WTC11 (cell line): ENCODE results near the gene ABCC4. TPM values are rescaled to one million over a fixed set of nuclear protein-coding genes. Genes with fewer than 3 reads are reported as not detected.
A peak's percentile ranks its signal among the peaks of the same experiment; 100 is the strongest.

Experiments
- ATAC-seq: fragments of 200-7000 bp; cut with Tn5 transposase; 2 replicates; pipeline ENCODE4 v1.10.0; 2021; ENCODE audit warnings: mild to moderate bottlenecking, moderate library complexity
- CTCF ChIA-PET: fragments of 300-600 bp; sonication (Branson Sonifier 250); formaldehyde crosslinking; loops from one replicate; lab custom pipeline; 2021; ENCODE audit warnings: antibody characterized with exemption; lab: Charles Lee
- POLR2A ChIA-PET: fragments of 350-600 bp; sonication (Branson Sonifier 250); formaldehyde crosslinking; loops from one replicate; lab custom pipeline; 2021; ENCODE audit warnings: antibody characterized with exemption; lab: Charles Lee
- DNase-seq: peaks from one replicate; pipeline ENCODE4 v3.0.0; 2021; ENCODE audit warnings: low spot score
- H3K27ac Mint-ChIP-seq: 2 replicates; pipeline ENCODE4 v1.8.0; 2021; ENCODE audit warnings: mixed read lengths
- H3K27me3 Mint-ChIP-seq: 2 replicates; pipeline ENCODE4 v1.8.0; 2021; ENCODE audit warnings: low read depth, mild to moderate bottlenecking, moderate library complexity, mixed read lengths
- H3K36me3 Mint-ChIP-seq: 2 replicates; pipeline ENCODE4 v1.8.0; 2021; ENCODE audit warnings: mixed read lengths
- H3K4me1 Mint-ChIP-seq: 2 replicates; pipeline ENCODE4 v1.8.0; 2022; ENCODE audit warnings: mixed read lengths
- H3K4me3 Mint-ChIP-seq: 2 replicates; pipeline ENCODE4 v1.8.0; 2021; ENCODE audit warnings: mild to moderate bottlenecking, moderate library complexity, mixed read lengths
- H3K9me3 Mint-ChIP-seq: 2 replicates; pipeline ENCODE4 v1.8.0; 2021; ENCODE audit warnings: mixed read lengths
- AR ChIP-seq: fragments of 250-450 bp; sonication (Bioruptor Pico); IDR thresholded peaks from 2 replicates; pipeline ENCODE4 v1.9.0; 2021; ENCODE audit warnings: mild to moderate bottlenecking
- ATF2 ChIP-seq: sonication (generic); formaldehyde crosslinking; IDR thresholded peaks from 2 replicates; pipeline ENCODE4 v1.8.1; 2022; ENCODE audit warnings: low read depth, missing genetic modification reagents, borderline replicate concordance
- EMX1 ChIP-seq: fragments of 250-450 bp; sonication (Bioruptor Pico); IDR thresholded peaks from 2 replicates; pipeline ENCODE4 v1.8.0; 2021; ENCODE audit warnings: mild to moderate bottlenecking
- FOXK1 ChIP-seq: sonication (generic); formaldehyde crosslinking; IDR thresholded peaks from 2 replicates; pipeline ENCODE4 v1.8.0; 2022; ENCODE audit warnings: mild to moderate bottlenecking, moderate library complexity, missing genetic modification reagents
- HMGXB4 ChIP-seq: sonication (generic); formaldehyde crosslinking; IDR thresholded peaks from 2 replicates; pipeline ENCODE4 v1.8.1; 2023; ENCODE audit warnings: mild to moderate bottlenecking, moderate library complexity, missing genetic modification reagents
- IRF2 ChIP-seq: sonication (generic); formaldehyde crosslinking; IDR thresholded peaks from 2 replicates; pipeline ENCODE4 v1.8.0; 2022; ENCODE audit warnings: low read depth, missing genetic modification reagents, borderline replicate concordance
- KAT7 ChIP-seq: sonication (generic); formaldehyde crosslinking; IDR thresholded peaks from 2 replicates; pipeline ENCODE4 v1.8.1; 2023; ENCODE audit warnings: missing genetic modification reagents, mild to moderate bottlenecking, borderline replicate concordance
- MYBL2 ChIP-seq: sonication (generic); formaldehyde crosslinking; IDR thresholded peaks from 2 replicates; pipeline ENCODE4 v1.8.1; 2023; ENCODE audit warnings: mild to moderate bottlenecking, moderate library complexity, missing genetic modification reagents
- NFYB ChIP-seq: sonication (generic); formaldehyde crosslinking; conservative IDR thresholded peaks from 2 replicates; pipeline ENCODE4 v1.8.0; 2022; ENCODE audit warnings: low read depth, missing genetic modification reagents
- TEAD1 ChIP-seq: sonication (generic); formaldehyde crosslinking; IDR thresholded peaks from 2 replicates; pipeline ENCODE4 v1.8.0; 2022; ENCODE audit warnings: mild to moderate bottlenecking, missing genetic modification reagents
- total RNA-seq: library from RNA; stranded (reverse); gene quantifications from 3 replicates; pipeline ENCODE4 v1.2.3, GENCODE V29; 2021
- TF ChIP-seq, protein P1 (sequence below): fragments of 200-600 bp; IDR thresholded peaks from 2 replicates; pipeline ENCODE4 v1.8.0; 2022; ENCODE audit warnings: antibody characterized with exemption
- TF ChIP-seq, protein P2 (sequence below): fragments of 250-450 bp; sonication (Bioruptor Pico); IDR thresholded peaks from 2 replicates; pipeline ENCODE4 v1.9.0; 2021; ENCODE audit warnings: mild to moderate bottlenecking
- TF ChIP-seq, protein P3 (sequence below): sonication (generic); formaldehyde crosslinking; IDR thresholded peaks from 2 replicates; pipeline ENCODE4 v1.8.0; 2023; ENCODE audit warnings: missing genetic modification reagents
- TF ChIP-seq, protein P4 (sequence below): sonication (generic); formaldehyde crosslinking; IDR thresholded peaks from 2 replicates; pipeline ENCODE4 v1.8.0; 2022; ENCODE audit warnings: mild to moderate bottlenecking, missing genetic modification reagents
- TF ChIP-seq, protein P5 (sequence below): sonication (generic); formaldehyde crosslinking; IDR thresholded peaks from 2 replicates; pipeline ENCODE4 v1.8.0; 2022; ENCODE audit warnings: mild to moderate bottlenecking, missing genetic modification reagents

ABCC4 gene
- total RNA-seq, 1 experiment from 2014 or later, result 7.2 TPM

GRCh38 chr13:95296326-95296925, 4.8 kb downstream of the ABCC4 start:
- CTCF ChIA-PET, result interaction anchor here (0.5 to 4.1 kb wide), 17 partner anchors 8 to 1671 kb away, joined by 3 to 80 read pairs (median 3); no protein-coding TSS in a partner anchor
- peaks cover 11% of the 10 kb centered on the region for H3K4me1 Mint-ChIP-seq
- peak; percentile 77 for ATAC-seq
- peaks cover 17% of the 10 kb centered on the region for H3K27me3 Mint-ChIP-seq
- H3K36me3 Mint-ChIP-seq, result no peaks in the 10 kb centered on the region
- no peak overlapping the region for H3K4me3 Mint-ChIP-seq
- TF ChIP-seq, protein P1, sequence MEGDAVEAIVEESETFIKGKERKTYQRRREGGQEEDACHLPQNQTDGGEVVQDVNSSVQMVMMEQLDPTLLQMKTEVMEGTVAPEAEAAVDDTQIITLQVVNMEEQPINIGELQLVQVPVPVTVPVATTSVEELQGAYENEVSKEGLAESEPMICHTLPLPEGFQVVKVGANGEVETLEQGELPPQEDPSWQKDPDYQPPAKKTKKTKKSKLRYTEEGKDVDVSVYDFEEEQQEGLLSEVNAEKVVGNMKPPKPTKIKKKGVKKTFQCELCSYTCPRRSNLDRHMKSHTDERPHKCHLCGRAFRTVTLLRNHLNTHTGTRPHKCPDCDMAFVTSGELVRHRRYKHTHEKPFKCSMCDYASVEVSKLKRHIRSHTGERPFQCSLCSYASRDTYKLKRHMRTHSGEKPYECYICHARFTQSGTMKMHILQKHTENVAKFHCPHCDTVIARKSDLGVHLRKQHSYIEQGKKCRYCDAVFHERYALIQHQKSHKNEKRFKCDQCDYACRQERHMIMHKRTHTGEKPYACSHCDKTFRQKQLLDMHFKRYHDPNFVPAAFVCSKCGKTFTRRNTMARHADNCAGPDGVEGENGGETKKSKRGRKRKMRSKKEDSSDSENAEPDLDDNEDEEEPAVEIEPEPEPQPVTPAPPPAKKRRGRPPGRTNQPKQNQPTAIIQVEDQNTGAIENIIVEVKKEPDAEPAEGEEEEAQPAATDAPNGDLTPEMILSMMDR, result peak; percentile 68
- TF ChIP-seq KAT7 (CRISPR knock-in tag) (no peak), TEAD1 (peak; percentile 27; the same call in 1 of the 2 replicates)
- TF ChIP-seq, all 79 proteins: peak for 2
- DNase-seq, result peak; percentile 77
- POLR2A ChIA-PET, result interaction anchor here (0.6 to 0.9 kb wide), 2 partner anchors 12 to 85 kb away, joined by 6 read pairs; no protein-coding TSS in a partner anchor
- H3K9me3 Mint-ChIP-seq, result peaks cover 1% of the 10 kb centered on the region; the same call in 1 of the 2 replicates
- no peak overlapping the region for H3K27ac Mint-ChIP-seq

DNA sequence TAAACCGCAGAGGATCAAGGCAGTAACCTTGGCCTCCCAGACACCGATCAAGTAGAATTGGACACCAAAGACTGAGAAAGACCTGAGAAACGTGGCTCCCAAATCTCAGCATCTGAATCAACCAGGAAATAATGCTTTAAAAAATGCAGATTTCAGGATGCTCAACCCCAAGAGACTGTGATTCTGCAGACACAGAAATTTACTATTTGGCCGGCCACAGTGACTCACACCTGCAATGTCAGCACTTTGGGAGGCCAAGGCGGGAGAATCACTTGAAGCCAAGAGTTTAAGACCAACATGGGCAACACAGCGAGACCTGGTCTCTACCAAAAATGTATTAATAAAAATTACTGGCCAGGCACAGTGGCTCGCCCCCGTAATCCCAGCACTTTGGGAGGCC, 6.2 kb downstream of the ABCC4 start:
- Mint-ChIP-seq H3K36me3 (no peaks in the 10 kb centered on the region), H3K9me3 (peaks cover 3% of the 10 kb centered on the region; the same call in 1 of the 2 replicates), H3K4me3 (no peak overlapping the region), H3K4me1 (peaks cover 5% of the 10 kb centered on the region; the same call in 1 of the 2 replicates), H3K27me3 (peaks cover 9% of the 10 kb centered on the region), H3K27ac (no peak overlapping the region)
- POLR2A ChIA-PET, result no interaction called here
- CTCF ChIA-PET, result interaction anchor here (0.6 to 4.1 kb wide), 4 partner anchors 20 to 109 kb away, joined by 3 to 80 read pairs (median 25); no protein-coding TSS in a partner anchor
- TF ChIP-seq KAT7 (CRISPR knock-in tag), result no peak
- no peak for TF ChIP-seq AR
- no peak for DNase-seq
- ATAC-seq, result no peak

GRCh38 chr13:95292622-95293021, 8.6 kb downstream of the ABCC4 start:
- no peak overlapping the region for H3K4me3 Mint-ChIP-seq
- H3K4me1 Mint-ChIP-seq, result no peaks in the 10 kb centered on the region
- H3K9me3 Mint-ChIP-seq, result peaks cover 3% of the 10 kb centered on the region; the same call in 1 of the 2 replicates
- DNase-seq (no peak), ATAC-seq (no peak)
- CTCF ChIA-PET, result interaction anchor here (0.6 to 1.6 kb wide), 3 partner anchors 104 to 112 kb away, joined by 3 to 5 read pairs (median 3); no protein-coding TSS in a partner anchor
- H3K27ac Mint-ChIP-seq, result no peak overlapping the region
- no peaks in the 10 kb centered on the region; the same call in 1 of the 2 replicates for H3K27me3 Mint-ChIP-seq
- no peaks in the 10 kb centered on the region for H3K36me3 Mint-ChIP-seq
- POLR2A ChIA-PET, result no interaction called here
- TF ChIP-seq, protein P2, sequence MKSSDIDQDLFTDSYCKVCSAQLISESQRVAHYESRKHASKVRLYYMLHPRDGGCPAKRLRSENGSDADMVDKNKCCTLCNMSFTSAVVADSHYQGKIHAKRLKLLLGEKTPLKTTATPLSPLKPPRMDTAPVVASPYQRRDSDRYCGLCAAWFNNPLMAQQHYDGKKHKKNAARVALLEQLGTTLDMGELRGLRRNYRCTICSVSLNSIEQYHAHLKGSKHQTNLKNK (CRISPR knock-in tag), result no peak
- TF ChIP-seq HMGXB4 (no peak), EMX1 (no peak), ATF2 (CRISPR knock-in tag) (no peak), KAT7 (CRISPR knock-in tag) (no peak), AR (no peak), NFYB (no peak), IRF2 (CRISPR knock-in tag) (no peak), TEAD1 (no peak), MYBL2 (no peak), FOXK1 (CRISPR knock-in tag) (no peak)
- TF ChIP-seq, protein P3, sequence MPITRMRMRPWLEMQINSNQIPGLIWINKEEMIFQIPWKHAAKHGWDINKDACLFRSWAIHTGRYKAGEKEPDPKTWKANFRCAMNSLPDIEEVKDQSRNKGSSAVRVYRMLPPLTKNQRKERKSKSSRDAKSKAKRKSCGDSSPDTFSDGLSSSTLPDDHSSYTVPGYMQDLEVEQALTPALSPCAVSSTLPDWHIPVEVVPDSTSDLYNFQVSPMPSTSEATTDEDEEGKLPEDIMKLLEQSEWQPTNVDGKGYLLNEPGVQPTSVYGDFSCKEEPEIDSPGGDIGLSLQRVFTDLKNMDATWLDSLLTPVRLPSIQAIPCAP (CRISPR knock-in tag), result no peak
- TF ChIP-seq, protein P4, sequence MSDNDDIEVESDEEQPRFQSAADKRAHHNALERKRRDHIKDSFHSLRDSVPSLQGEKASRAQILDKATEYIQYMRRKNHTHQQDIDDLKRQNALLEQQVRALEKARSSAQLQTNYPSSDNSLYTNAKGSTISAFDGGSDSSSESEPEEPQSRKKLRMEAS, result no peak
- TF ChIP-seq, protein P5, sequence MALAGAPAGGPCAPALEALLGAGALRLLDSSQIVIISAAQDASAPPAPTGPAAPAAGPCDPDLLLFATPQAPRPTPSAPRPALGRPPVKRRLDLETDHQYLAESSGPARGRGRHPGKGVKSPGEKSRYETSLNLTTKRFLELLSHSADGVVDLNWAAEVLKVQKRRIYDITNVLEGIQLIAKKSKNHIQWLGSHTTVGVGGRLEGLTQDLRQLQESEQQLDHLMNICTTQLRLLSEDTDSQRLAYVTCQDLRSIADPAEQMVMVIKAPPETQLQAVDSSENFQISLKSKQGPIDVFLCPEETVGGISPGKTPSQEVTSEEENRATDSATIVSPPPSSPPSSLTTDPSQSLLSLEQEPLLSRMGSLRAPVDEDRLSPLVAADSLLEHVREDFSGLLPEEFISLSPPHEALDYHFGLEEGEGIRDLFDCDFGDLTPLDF (CRISPR knock-in tag), result no peak
